ENCODE data around the gene TRAF3IP1.

DNA sequence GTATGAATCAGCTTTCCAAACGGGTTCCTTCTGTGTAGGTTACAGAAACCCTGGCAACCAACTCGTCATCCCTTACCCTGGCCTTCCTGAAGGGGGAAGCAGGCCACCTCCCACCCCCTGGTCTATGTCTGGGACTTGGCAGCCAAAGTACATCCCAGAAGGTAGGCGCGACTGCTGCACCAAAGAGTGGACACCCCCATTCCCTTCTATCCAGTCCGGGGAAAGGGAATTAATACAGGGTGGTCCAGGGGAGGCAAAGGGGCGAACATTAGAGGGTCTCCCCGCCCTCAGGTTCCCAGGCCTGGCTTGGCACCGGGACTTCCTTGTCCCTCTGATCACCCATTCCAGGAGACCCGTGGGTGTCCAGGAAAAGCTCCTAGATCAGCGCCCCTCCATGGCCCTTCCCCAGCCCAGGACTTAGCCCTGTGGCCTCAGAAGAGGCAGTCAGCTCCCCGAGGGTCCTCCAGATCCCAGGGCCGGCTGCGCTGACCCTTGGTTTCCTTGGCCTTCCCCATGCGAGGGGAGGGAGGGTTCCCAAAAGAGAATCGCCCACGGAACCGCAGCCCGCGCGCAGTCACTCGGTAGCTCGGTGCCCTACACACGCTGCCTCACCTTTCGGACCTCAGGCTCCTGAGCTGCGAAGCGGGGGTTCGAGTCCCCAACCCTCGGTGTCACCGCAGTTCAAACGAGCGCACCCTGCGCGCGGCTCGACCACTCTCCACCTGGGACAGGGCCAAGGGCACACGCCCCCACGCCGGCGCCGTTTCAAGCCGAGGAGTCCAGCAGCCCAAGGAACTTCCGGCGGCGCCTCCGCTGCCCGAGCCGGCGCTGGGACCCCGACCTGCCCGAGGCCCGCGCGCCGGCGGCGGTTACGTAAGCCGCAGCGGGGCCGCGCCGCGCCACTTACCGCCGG, 32.3 kb upstream of the TRAF3IP1 start, which contains the start of gene PER2:
- TF ChIP-seq, protein P1, sequence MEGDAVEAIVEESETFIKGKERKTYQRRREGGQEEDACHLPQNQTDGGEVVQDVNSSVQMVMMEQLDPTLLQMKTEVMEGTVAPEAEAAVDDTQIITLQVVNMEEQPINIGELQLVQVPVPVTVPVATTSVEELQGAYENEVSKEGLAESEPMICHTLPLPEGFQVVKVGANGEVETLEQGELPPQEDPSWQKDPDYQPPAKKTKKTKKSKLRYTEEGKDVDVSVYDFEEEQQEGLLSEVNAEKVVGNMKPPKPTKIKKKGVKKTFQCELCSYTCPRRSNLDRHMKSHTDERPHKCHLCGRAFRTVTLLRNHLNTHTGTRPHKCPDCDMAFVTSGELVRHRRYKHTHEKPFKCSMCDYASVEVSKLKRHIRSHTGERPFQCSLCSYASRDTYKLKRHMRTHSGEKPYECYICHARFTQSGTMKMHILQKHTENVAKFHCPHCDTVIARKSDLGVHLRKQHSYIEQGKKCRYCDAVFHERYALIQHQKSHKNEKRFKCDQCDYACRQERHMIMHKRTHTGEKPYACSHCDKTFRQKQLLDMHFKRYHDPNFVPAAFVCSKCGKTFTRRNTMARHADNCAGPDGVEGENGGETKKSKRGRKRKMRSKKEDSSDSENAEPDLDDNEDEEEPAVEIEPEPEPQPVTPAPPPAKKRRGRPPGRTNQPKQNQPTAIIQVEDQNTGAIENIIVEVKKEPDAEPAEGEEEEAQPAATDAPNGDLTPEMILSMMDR (conservative IDR thresholded peaks at IDR 0.05 in 1 of 2, IDR thresholded peaks at IDR 0.05 in 1 of 2; ENCODE audit: low read depth in 1 of 2, low read length in 2 of 2): peak in 1 of 2 donors; percentile 25
- no peak for TF ChIP-seq EZH2 (IDR thresholded peaks at IDR 0.05; ENCODE audit: low read length, missing control alignments)
